ENCODE results near the gene MRPS18A. TPM values are rescaled to one million over a fixed set of nuclear protein-coding genes. Genes with fewer than 3 reads are reported as not detected.

MRPS18A gene
- total and polyA plus RNA-seq, 2 donors (not counting 3 experiments of a cell fraction or from before 2014, with no cell fraction given): 39.8 to 83.8 TPM

DNA sequence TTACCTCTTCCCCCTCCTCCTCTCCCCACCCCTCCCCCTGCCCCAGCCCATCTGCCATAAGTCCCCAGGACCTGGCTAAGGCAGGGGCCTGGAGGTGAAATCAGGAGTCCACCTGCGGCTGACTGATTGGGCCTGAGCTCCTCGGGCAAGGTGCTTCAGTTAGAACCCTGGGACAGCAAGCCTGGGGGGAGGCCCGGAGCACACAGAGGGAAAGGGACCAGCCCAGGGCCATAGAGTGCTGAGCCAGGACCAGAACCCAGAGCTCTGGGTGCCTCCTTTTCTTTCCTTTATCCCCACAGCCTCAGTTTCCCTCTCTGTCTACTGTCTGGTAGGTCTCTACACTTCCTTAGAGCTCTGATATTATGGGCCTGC lies 46.7 kb upstream of the MRPS18A start:
- intact Hi-C loops (cut with micrococcal nuclease): no loop called here
- no peaks in the 10 kb centered on the region for H3K36me3 ChIP-seq (ENCODE audit: control insufficient read depth in 2 of 2, extremely low read depth in 1 of 2, insufficient read depth in 2 of 2, low read length in 2 of 2)
- H3K79me2 ChIP-seq (ENCODE audit: control insufficient read depth, insufficient read depth, low read length): no peaks in the 10 kb centered on the region
- H2AFZ ChIP-seq (ENCODE audit: low read depth, low read length): no peak overlapping the region
- H3K9me3 ChIP-seq (replicated peaks; ENCODE audit: control insufficient read depth, insufficient read depth, low read length): no peaks in the 10 kb centered on the region
- H3K9me1 ChIP-seq (replicated peaks; ENCODE audit: control insufficient read depth, extremely low read depth, insufficient read depth, low read length): no peaks in the 10 kb centered on the region
- CTCF ChIA-PET: interaction anchor here (0.6 to 1.7 kb wide), 4 partner anchors 9 to 345 kb away, joined by 3 to 5 read pairs (median 4); no protein-coding TSS in a partner anchor
- dilution Hi-C loops (cut with MboI; ENCODE audit: extremely low pct_ligation_motif_present, low sequenced_read_pairs): no loop called here
- FAIRE-seq (no peak), DNase-seq (ENCODE audit: low read depth, low spot score) (no peak)
- H3K9ac ChIP-seq (replicated peaks; ENCODE audit: extremely low read depth, insufficient read depth, low read length): no peak overlapping the region
- no peak overlapping the region for H3K4me3 ChIP-seq (replicated peaks in 1 of 3; ENCODE audit: insufficient read depth in 1 of 3, low read depth in 1 of 3, low read length in 3 of 3)
- no peaks in the 10 kb centered on the region for H4K20me1 ChIP-seq (replicated peaks; ENCODE audit: control insufficient read depth, extremely low read depth, insufficient read depth, low read length)
- H3K4me1 ChIP-seq (ENCODE audit: control insufficient read depth, extremely low read depth, insufficient read depth, low read length): peaks cover 2% of the 10 kb centered on the region
- no peaks in the 10 kb centered on the region for H3K27me3 ChIP-seq (ENCODE audit: control insufficient read depth in 2 of 2, insufficient read depth in 2 of 2, low read length in 2 of 2)
- no peak overlapping the region for H3K4me2 ChIP-seq (ENCODE audit: insufficient read depth, low read length)
- no peak overlapping the region for H3K27ac ChIP-seq (ENCODE audit: insufficient read depth, low read depth, low read length)
- TF ChIP-seq FOS (IDR thresholded peaks at IDR 0.05; ENCODE audit: borderline replicate concordance, insufficient read depth, low read length): no peak
- POLR2A ChIA-PET: no interaction called here
- BruUV-seq (replicated peaks): no TSS peak

DNA sequence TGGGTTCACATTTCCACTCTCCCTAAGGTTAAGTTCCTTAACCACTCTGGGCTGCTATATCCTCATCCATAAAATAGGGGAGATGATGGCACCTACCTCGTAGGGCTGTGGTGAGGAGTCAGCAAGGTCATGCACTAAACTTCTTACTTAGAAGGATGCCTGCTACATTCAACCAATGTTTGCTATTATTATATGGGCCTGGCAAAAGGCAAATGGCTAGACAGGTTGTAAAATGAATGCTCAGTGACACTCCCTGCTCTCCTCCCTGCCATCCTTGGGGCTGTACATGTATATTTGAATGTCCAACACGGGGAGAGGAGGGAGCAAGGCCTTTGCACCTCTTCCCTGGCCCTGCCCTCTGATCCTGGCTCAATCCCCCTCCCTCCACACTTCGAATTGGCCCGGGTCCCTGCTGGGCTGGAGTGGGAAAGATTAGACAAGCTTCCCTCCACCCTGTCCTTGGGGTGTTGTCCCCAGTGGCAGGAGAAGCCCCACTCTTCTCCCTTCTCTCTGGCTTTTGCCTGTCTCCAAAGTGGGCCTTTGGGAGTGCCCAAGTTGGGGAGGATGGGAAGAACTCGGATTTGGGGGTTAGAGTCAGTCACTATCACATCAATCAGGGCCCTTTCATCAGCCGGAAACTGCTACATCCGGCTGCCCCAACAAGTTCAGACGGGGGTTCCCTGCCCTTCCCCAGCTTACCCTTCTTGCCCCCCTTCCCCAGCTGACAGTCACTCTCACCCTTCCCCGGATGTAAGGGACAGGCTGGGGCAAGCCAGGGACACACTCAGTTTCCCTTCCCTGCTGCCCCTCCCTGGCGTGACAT lies 46.1 kb upstream of the MRPS18A start:
- Histone ChIP-seq H3K4me3 (replicated peaks in 1 of 3; ENCODE audit: insufficient read depth in 1 of 3, low read depth in 1 of 3, low read length in 3 of 3) (no peak overlapping the region), H3K4me2 (ENCODE audit: insufficient read depth, low read length) (no peak overlapping the region), H3K9me1 (replicated peaks; ENCODE audit: control insufficient read depth, extremely low read depth, insufficient read depth, low read length) (no peaks in the 10 kb centered on the region), H3K27ac (ENCODE audit: insufficient read depth, low read depth, low read length) (no peak overlapping the region), H3K27me3 (ENCODE audit: control insufficient read depth in 2 of 2, insufficient read depth in 2 of 2, low read length in 2 of 2) (no peaks in the 10 kb centered on the region), H3K4me1 (ENCODE audit: control insufficient read depth, extremely low read depth, insufficient read depth, low read length) (peaks cover 2% of the 10 kb centered on the region), H2AFZ (ENCODE audit: low read depth, low read length) (no peak overlapping the region), H3K36me3 (ENCODE audit: control insufficient read depth in 2 of 2, extremely low read depth in 1 of 2, insufficient read depth in 2 of 2, low read length in 2 of 2) (no peaks in the 10 kb centered on the region), H3K79me2 (ENCODE audit: control insufficient read depth, insufficient read depth, low read length) (no peaks in the 10 kb centered on the region), H3K9me3 (replicated peaks; ENCODE audit: control insufficient read depth, insufficient read depth, low read length) (no peaks in the 10 kb centered on the region), H4K20me1 (replicated peaks; ENCODE audit: control insufficient read depth, extremely low read depth, insufficient read depth, low read length) (no peaks in the 10 kb centered on the region), H3K9ac (replicated peaks; ENCODE audit: extremely low read depth, insufficient read depth, low read length) (no peak overlapping the region)
- CTCF ChIA-PET: interaction anchor here (0.6 to 1.7 kb wide), 4 partner anchors 9 to 345 kb away, joined by 3 to 5 read pairs (median 4); no protein-coding TSS in a partner anchor
- TF ChIP-seq EZH2 (IDR thresholded peaks at IDR 0.05; ENCODE audit: borderline replicate concordance, low read depth, low read length, severe bottlenecking): no peak
- TF ChIP-seq POLR2AphosphoS5 (IDR thresholded peaks at IDR 0.05; ENCODE audit: insufficient read depth, low read depth, low read length): no peak
- TF ChIP-seq CTCF (IDR thresholded peaks at IDR 0.05; ENCODE audit: extremely low read depth in 1 of 2, insufficient read depth in 1 of 2, low read depth in 1 of 2, low read length in 2 of 2): no peak
- TF ChIP-seq GATA2 (IDR thresholded peaks at IDR 0.05; ENCODE audit: insufficient read depth, insufficient read length, low read depth, low read length): no peak
- no peak for TF ChIP-seq FOS (IDR thresholded peaks at IDR 0.05; ENCODE audit: borderline replicate concordance, insufficient read depth, low read length)
- no peak for TF ChIP-seq POLR2A (IDR thresholded peaks at IDR 0.05; ENCODE audit: low read depth, low read length)
- TF ChIP-seq MYC (IDR thresholded peaks at IDR 0.05; ENCODE audit: low read depth, low read length): no peak
- no peak for TF ChIP-seq MAX (IDR thresholded peaks at IDR 0.05; ENCODE audit: insufficient read depth, insufficient read length)
- no peak for TF ChIP-seq JUN (IDR thresholded peaks at IDR 0.05; ENCODE audit: borderline replicate concordance, insufficient read depth, insufficient read length, low read depth)
- intact Hi-C loops (cut with micrococcal nuclease) (no loop called here), dilution Hi-C loops (cut with MboI; ENCODE audit: extremely low pct_ligation_motif_present, low sequenced_read_pairs) (no loop called here)
- no TSS peak for BruUV-seq (replicated peaks)
- POLR2A ChIA-PET: no interaction called here
- no peak for DNase-seq (ENCODE audit: low read depth, low spot score)
- no peak for FAIRE-seq
